Stimulated activated CD8-positive, alpha-beta memory T cell treated with anti-CD3 and anti-CD28 coated beads, Interleukin-15, amount 100 ng/mL, for 1 hour (primary cell): ENCODE results near the gene DLGAP1.
A peak's percentile ranks its signal among the peaks of the same experiment; 100 is the strongest.

Source experiments
- DNase-seq: peaks from one replicate; pipeline ENCODE4 v3.0.0-alpha.2; 2020; ENCODE audit warnings: low read depth

DLGAP1 gene

DNA sequence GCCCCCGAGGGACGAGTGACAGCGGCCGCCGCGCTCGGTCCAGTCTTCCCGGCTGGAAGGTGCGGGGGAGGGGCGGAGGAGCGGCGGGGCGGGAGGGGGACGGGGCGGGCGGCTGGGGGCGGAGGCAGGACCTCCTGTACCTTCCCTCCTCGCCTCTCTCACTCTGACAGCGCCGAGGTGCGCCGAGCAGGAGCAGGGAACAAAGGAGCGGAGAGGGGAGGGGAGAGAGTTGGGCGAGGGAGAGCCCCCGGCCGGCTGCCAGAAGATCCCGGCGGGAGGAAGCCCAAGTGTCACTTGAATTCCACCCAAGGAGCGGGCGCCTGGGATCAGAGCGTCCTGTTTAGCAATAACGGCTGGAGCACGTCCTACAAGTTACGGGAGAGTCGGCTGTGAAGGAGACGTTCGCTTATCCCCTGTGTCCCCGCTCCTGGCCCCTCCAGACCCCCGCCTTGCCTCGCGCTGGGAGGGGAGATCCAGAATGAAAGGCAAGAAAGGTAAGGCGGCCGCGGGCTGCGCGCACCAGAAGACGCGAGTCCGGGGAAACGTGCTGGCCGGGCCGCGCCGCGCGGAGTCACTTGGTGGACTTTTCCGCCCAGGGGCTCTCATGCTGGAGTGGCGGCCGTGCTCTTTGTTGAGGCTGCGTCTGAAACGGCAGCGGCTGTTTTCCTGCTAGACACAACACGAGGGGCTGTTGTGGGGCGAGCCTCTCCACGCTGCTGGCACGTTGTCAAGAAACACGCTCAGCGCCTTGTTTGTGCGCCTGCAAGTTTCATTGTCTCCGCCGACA, 1004.9 kb downstream of the DLGAP1 start, which contains the start of gene TGIF1:
TSS of gene TGIF1 (plus strand) at position 161 of the 787 bp plus-strand sequence. CDS start at position 479, 318 bp downstream.
- DNase-seq: peak; percentile 41

DNA sequence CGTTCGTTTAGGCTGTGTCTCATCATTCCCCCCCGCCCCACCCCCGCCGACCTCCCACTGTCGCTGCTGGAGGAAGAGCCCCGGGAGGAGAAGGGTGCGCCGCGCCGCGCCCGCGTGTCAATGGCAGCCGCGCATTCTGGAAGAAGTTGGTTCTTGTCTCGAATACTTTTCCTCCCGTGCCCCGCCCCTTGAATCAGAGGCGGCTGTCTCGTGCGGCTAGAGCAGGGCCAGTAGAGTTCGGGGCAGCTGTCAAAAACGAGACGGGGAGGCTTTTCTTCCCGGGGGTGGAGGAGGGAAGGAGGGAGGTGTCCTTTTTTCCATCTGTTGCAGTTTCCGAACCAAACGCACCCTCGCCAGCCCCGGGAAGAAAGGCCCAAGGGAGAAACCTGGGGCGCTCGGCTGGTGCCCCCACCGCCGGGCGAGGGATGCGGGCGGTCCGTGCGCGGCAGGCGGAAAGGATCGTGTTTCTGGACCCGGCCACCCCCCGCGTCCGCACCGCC, 1005.5 kb downstream of the DLGAP1 start:
- DNase-seq: peak; percentile 54

DNA sequence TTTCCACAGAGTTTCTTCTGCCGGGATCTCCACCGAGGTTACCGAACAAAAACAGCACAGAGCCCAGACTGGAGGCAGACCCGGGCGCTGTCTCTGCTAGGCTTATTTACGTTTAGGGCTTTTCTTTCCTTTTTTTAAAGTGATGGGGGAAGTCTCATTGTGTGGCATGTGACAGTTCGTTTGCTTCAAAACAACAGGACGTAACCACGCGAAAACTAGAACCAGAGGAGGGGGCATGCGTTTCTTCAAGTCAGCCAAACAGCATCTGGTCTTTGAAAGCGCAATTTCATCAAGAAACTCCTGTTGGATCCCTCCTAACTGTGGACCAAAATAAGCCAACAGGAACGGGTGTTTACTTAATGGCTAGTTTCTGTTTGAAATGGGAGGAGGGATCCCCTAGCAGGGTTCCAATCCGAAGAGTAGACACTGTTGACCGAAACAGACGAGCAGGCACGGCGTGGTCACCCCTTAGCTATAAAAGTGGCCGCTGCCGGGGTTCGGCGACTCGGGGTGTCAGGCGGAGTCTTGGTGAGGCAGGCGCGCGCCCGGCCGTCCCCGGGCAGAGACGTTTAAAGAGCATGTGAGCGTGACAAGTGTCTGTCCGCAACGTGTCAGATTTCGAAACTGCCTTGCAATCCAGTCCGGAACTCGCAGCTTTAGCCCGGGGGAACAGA, 1006.1 kb downstream of the DLGAP1 start:
- peak; percentile 47 for DNase-seq

DNA sequence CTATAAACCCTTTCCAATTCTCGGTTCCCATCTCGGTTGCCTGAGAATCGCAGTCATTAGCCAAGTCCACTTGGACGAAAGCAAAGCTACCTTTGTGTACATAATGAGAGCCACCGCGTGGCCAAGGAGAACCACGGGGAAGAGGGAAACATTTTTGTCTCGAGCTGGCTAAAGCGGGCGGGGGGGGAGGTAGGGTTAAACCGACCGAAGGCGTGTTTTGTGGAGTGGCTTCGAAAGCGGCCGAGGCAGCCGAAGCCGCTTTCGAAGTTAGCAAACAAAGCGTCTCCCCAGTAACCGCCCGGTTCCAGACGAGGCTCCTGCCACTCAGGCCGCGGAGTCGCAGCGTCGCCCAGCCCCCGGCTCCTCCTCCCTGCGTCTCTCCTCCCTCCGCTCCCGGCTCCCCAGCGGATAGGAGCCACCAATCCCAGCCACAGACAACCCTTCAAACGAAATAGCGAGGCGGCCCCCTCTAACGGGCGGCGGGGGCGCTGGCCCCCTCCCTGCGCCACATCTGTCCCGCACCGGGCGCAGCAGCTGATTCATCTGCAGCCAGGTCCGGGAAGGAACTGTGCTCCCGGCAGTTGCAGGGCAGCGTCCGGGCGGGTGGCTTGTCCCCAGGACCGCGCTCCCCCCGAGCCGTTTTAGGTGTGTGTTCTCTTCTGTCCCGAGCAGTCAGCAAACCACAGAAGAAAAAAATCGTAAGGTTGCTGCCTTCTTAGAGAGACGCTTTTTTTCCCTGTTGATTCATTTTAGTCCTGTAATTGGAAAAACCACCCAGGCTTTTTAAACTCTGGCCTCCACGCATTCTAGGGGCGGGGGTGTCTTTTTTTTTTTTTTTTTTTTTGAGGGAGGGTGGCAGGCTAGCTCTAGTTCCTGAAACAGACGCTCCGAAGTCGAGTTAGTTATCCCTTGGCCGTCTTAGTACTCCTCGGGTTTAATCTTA, 1006.9 kb downstream of the DLGAP1 start:
- peak; percentile 52 for DNase-seq

DNA sequence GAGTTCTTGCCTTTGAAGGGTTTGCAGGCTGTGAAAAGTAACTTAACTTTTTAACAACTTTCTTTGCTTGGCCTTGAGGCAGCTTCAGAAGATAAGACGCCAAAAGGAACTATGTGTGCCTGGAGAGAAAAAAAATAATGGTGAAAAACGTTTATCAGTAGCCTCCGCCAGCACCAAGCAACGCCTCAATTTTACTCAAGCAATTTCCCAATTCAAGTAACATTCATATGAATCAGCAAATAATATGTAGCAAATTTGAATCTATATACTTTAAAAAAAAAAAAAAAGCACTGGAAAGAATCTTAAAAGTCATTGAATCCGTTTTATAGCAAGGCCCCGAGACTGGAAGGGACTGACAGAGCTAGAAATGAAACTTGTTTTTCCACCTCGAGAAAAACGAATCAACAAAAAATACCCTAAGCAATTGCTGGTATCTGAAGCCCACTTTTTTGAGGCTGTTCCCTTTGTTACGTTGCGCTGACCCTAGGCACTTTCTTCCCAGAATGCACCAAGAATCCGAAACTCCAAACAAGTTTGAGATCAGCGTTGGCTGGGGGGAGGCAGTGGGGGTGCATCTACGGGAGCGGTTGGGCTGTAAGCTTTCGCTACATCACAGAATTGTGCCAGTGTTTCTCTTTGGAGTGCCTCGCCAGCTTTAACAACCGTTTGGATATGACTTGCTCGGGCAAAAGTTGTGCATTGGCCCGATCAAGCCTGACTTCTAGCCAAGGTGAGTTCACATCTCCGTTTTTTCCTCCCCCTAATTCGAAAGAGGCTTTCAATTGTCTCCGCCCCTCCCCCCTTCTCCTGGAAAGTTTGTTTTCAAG, 1007.8 kb downstream of the DLGAP1 start:
- peak; percentile 4 for DNase-seq
